GM18499 (cell line): ENCODE measurements around the gene MYO18A.
"Not testable (repeated sequence)": the region's sequence is repeated elsewhere in the genome, so short reads cannot be mapped to it uniquely, and the experiment has no call there.

Experiments
- ATAC-seq: cut with Tn5 transposase; IDR thresholded peaks from one replicate; pipeline ENCODE4 v1.9.1; 2021; ENCODE audit warnings: moderate number of reproducible peaks; ENCODE audit not compliant: insufficient read depth, unreplicated experiment

The MYO18A gene, protein sequence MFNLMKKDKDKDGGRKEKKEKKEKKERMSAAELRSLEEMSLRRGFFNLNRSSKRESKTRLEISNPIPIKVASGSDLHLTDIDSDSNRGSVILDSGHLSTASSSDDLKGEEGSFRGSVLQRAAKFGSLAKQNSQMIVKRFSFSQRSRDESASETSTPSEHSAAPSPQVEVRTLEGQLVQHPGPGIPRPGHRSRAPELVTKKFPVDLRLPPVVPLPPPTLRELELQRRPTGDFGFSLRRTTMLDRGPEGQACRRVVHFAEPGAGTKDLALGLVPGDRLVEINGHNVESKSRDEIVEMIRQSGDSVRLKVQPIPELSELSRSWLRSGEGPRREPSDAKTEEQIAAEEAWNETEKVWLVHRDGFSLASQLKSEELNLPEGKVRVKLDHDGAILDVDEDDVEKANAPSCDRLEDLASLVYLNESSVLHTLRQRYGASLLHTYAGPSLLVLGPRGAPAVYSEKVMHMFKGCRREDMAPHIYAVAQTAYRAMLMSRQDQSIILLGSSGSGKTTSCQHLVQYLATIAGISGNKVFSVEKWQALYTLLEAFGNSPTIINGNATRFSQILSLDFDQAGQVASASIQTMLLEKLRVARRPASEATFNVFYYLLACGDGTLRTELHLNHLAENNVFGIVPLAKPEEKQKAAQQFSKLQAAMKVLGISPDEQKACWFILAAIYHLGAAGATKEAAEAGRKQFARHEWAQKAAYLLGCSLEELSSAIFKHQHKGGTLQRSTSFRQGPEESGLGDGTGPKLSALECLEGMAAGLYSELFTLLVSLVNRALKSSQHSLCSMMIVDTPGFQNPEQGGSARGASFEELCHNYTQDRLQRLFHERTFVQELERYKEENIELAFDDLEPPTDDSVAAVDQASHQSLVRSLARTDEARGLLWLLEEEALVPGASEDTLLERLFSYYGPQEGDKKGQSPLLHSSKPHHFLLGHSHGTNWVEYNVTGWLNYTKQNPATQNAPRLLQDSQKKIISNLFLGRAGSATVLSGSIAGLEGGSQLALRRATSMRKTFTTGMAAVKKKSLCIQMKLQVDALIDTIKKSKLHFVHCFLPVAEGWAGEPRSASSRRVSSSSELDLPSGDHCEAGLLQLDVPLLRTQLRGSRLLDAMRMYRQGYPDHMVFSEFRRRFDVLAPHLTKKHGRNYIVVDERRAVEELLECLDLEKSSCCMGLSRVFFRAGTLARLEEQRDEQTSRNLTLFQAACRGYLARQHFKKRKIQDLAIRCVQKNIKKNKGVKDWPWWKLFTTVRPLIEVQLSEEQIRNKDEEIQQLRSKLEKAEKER (N-terminal part only)

DNA sequence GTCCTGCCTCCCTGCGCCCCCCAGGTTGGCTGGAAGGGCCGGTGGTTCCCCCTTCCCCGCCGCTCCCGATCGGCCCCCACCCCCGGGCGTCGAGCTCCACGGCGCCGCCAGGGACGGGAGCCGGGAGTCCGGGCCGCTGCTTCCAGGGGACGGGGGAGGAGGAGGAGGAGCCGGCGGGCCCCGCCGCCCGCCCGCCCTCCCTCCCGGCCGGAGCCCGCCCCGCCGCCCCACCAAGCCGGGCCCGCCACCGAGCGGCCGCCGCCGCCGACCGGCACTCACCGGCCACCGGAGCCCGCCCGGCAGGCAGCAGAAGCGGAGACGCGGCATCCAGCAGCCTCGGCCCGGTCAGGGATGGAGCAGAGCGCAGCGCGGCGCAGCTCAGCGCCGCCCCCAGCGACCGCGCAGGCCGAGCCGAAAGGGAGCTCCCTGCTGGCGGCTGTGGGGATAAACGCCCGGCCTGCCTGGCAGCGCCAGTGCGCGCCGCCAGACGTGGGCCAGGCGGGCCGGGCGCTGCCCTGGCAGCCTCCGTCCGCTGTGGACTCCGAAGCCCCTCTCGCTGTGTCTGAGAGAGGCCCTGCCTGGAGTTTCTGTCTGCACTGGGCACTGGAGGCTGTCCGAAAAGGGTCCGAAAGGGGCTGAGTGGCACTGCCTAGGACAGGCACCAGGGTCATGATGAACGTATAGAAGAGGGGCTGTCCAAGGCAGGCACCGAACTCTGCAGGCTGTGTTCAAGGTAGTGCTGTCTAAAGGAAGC is at the start of gene MYO18A:
Gene MYO18A (minus strand): TSS at position 365 of the 754 bp plus-strand sequence. CDS start 13,458 bp downstream, outside the sequence.
- no peak for ATAC-seq

DNA sequence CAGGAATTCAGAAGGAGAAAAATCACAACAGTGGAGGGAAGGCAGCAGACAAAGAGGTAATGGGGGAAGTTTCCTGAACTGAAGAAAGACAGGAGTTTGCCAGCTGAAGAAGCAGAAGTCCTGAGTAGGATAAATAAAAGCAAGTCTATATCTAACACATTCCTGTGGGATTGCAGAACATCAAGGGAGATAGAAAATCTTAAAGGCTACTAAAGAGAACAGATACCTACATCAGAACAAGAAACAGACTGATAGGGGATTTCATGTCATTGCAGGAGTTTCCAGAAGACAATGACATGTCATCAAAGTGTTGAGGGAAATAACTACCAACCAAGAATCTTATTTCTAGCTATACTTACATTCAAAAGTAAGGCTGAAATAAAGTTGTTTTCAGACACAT is 45.2 kb upstream of the MYO18A start:
- no peak for ATAC-seq

DNA sequence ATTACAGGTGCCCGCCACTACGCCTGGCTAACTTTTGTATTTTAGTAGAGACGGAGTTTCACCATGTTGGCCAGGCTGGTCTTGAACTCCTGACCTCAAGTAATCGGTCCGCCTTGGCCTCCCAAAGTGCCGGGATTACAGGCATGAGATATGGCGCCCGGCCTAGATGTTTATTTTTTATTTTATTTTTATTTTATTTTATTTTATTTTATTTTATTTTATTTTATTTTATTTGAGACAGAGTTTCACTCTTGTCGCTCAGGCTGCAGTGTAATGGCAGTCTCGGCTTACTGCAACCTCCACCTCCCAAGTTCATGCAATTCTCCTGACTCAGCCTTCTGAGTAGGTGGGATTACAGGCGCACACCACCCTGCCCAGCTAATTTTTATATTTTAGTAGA is 41.1 kb upstream of the MYO18A start:
- ATAC-seq, result not testable (repeated sequence)

DNA sequence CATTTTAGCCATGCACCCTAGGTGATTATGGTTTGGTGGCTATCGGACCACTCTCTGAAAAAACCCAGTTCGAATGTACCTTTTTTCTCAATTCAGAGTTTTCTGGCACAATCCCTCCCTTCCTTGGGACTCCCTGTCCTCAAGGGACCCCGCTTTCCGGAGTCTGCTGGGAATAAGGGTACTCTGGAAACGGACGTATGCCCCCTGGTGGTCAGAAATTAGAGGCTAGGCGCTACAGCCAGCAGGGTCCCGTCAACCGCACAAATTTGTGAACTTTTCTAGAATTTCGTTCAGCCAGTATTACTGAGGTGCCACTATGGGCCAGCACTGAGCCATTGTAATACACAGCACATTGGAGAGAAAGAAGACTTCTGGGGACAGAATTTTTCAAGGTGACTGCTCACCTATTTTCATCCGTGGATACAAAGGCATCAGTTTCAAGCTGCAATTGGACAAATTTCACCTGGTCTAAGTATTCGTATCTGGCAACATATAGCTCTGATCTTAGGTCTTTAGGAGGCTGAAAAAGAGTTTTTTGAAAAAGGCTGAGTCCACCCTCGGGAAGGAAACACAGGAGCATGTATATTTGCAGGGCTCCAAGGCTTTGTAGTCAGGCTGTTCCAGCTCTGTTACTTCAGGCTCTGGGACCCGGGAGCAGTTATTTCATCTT is 39.3 kb upstream of the MYO18A start:
- no peak for ATAC-seq

- ATAC-seq, result no peak
These were observed 36.7 kb upstream of the MYO18A start for GRCh38 chr17:29216856-29217255.

DNA sequence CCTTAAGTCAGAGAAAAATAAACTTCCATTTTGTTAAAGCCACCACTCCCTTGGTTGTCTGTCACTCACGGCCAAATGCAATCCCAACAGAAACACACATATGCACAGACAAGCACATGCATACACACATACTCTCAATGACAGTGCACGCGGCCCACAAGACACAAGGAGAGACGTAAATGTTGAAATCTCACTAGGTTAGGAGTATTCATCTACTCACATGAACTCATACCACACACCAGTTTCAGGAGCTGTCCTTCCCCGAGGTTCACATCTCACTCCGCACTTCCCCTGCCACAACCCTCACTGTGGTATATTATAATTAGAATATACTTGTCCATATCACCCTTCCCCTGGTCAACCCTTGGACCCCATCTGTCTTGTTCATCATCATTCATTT is 36.0 kb upstream of the MYO18A start:
- no peak for ATAC-seq

DNA sequence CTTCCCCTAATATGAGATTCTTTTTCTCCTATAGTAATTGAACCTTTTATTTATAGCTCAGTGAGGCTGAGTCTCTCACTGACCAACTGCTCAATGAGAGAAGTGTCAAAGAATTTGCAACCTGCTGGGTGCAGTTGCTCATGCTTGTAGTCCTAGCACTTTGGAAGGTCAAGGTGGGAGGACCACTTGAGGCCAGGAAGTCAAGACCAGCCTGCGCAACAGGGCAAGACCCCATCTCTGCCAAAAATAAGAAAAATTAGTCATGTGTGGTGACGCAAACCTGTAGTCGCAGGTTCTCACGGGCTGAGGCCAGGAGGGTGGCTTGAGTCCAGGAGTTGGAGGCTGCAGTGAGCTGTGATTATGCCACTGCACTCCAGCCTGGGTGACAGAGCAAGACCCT is 35.5 kb upstream of the MYO18A start:
- no peak for ATAC-seq

DNA sequence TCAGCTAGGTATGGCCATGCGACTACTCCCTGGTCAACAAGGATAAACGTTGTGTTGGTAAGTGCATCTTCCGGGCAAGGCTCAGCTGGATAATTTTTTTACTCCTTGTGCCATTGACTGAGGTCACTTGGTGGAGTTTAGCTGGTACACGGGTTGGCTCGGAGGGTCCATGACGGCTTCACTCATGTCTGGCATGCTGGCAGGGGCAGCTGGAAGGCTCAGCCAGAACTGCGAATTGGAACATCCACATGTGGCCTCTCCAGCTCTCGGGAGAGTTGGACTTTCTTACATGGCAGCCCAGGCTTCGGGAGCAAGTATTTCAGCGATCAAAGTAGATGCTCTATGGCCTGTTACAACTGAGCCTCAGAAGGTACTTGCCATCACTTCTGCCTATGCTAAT is 35.0 kb upstream of the MYO18A start:
- ATAC-seq, result no peak

- ATAC-seq, result no peak
These were observed 34.3 kb upstream of the MYO18A start for GRCh38 chr17:29214215-29215146.

DNA sequence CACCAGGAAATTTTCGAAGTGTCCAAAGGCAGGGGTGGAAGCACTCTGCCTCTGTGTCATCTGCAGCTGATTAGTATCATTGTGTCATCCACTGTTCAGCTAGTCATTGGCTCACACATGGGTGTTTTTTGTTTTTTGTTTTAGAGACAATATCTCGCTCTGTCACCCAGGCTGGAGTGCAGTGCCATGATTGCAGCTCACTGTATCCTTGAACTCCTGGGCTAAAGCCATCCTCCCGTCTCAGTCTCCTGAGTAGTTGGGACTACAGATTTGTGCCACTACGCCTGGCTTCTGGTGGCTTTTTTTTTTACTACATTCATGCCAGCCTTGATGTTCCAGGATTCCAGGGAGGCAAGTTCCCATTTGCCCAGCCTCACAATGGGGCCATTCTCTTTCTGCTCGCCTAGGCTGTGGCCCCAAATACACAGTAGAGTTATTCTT is 32.5 kb upstream of the MYO18A start:
- no peak for ATAC-seq

DNA sequence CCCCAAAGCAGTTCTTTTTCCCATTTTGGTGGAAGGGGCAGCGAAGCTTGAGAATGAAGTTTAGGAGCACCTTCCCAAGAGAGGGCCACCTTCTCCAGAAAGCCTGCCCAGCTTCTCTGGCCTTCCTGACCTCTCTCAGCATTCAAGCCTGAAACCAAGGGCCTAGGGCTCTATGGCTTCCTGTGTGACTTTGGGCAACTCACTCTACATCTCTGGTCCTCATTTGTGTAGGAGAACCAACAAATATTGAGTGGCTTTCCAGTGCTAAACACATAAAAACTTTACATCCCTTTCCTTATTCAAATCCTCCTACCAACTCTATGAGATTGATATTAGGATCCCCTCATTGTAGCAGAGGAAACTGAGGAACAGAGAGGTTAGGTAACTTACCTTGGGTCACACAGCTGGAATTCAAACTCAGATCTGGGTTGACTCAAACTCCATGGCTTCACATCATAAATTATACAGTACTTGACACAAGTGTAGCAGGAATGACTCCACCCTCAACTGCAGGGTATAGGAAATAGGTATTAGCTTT is 32.0 kb upstream of the MYO18A start:
- ATAC-seq, result no peak

GRCh38 chr17:29210879-29211278 is 30.7 kb upstream of the MYO18A start:
- no peak for ATAC-seq

DNA sequence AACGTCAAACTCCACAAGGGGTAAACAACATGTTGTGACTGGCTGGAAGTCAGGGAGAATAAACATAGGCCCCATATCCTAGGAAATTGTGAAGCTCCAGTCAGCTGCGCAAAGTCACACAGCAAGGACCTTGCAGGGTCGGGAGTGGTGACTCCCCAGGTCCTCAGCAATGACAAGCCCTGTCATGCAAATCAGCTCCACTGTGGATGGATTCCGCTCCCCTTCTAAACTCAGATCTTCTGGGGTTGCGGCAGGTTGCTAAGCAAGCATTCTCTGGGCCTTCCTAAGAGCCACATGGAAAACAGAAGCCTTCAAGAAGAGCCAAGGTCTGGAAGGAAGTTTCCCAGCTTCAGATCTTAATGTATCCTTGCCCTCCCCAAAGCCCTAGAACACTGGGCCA is 28.9 kb upstream of the MYO18A start:
- ATAC-seq, result no peak

- ATAC-seq, result no peak
These were observed 27.8 kb upstream of the MYO18A start for GRCh38 chr17:29207975-29208374.

GRCh38 chr17:29205047-29205446 is 24.8 kb upstream of the MYO18A start:
- ATAC-seq, result no peak

- ATAC-seq, result not testable (repeated sequence)
These were observed 24.0 kb upstream of the MYO18A start for GRCh38 chr17:29204068-29204804.
